DOHH2 (cell line): ENCODE data around the gene KCNN1.
"Not testable (repeated sequence)": the region's sequence is repeated elsewhere in the genome, so short reads cannot be mapped to it uniquely, and the experiment has no call there.

Experiments used
- H3F3A ChIP-seq: fragments of 200-600 bp; sonication (generic), shearing (Covaris generic); 2 replicates; pipeline ENCODE4 v1.6.0; 2016; ENCODE audit warnings: antibody characterized with exemption, mild to moderate bottlenecking; ENCODE audit not compliant: control insufficient read depth, insufficient read depth
- H3K27ac ChIP-seq: fragments of 200-600 bp; sonication (generic); 2 replicates; pipeline ENCODE4 v1.5.1; 2014; ENCODE audit warnings: low read depth, mild to moderate bottlenecking, low read length, moderate library complexity
- H3K27me3 ChIP-seq: fragments of 200-600 bp; sonication (generic); 2 replicates; pipeline ENCODE4 v1.6.1; 2014; ENCODE audit warnings: mild to moderate bottlenecking, low read length, mixed read lengths; ENCODE audit not compliant: control insufficient read depth
- H3K36me3 ChIP-seq: fragments of 200-600 bp; sonication (generic); 2 replicates; pipeline ENCODE4 v1.6.1; 2014; ENCODE audit warnings: mild to moderate bottlenecking, low read length, moderate library complexity, mixed read lengths; ENCODE audit not compliant: control insufficient read depth
- H3K4me1 ChIP-seq: fragments of 200-600 bp; sonication (generic); 2 replicates; pipeline ENCODE4 v1.6.1; 2014; ENCODE audit warnings: mild to moderate bottlenecking, low read length, mixed read lengths; ENCODE audit not compliant: control insufficient read depth
- H3K4me2 ChIP-seq: fragments of 200-600 bp; sonication (generic); 2 replicates; pipeline ENCODE4 v1.6.0; 2014; ENCODE audit warnings: mild to moderate bottlenecking, low read length, moderate library complexity
- H3K4me3 ChIP-seq: fragments of 200-600 bp; sonication (generic); 2 replicates; pipeline ENCODE4 v1.5.1; 2014; ENCODE audit warnings: mild to moderate bottlenecking, low read length, mixed read lengths
- H3K79me2 ChIP-seq: fragments of 200-600 bp; sonication (generic); 2 replicates; pipeline ENCODE4 v1.6.1; 2014; ENCODE audit warnings: mild to moderate bottlenecking, low read length, mixed read lengths; ENCODE audit not compliant: control insufficient read depth
- H3K9me2 ChIP-seq: fragments of 200-600 bp; sonication (generic); replicated peaks from 2 replicates; pipeline ENCODE4 v1.6.1; 2014; ENCODE audit warnings: mild to moderate bottlenecking, low read length, mixed read lengths; ENCODE audit not compliant: control insufficient read depth
- H3K9me3 ChIP-seq: fragments of 200-600 bp; sonication (generic); 2 replicates; pipeline ENCODE4 v1.6.1; 2014; ENCODE audit warnings: antibody characterized with exemption, low read length, mixed read lengths; ENCODE audit not compliant: control insufficient read depth, insufficient read depth
- H4K20me1 ChIP-seq: fragments of 200-600 bp; sonication (generic); 2 replicates; pipeline ENCODE4 v1.6.0; 2014; ENCODE audit warnings: low read depth, mild to moderate bottlenecking, antibody characterized with exemption, low read length, moderate library complexity; ENCODE audit not compliant: control insufficient read depth, insufficient read depth
- CTCF ChIP-seq: fragments of 200-600 bp; sonication (generic); IDR thresholded peaks from one replicate; pipeline ENCODE4 v1.5.1; 2014; ENCODE audit warnings: antibody characterized with exemption, mild to moderate bottlenecking, low read depth, low read length; ENCODE audit not compliant: poor library complexity, severe bottlenecking
- EZH2phosphoT487 ChIP-seq: fragments of 200-600 bp; sonication (generic); IDR thresholded peaks from 2 replicates; pipeline ENCODE4 v1.6.1; 2017; ENCODE audit warnings: borderline replicate concordance, mild to moderate bottlenecking, antibody characterized with exemption, low read length, moderate library complexity, mixed read lengths

The KCNN1 gene

GRCh38 chr19:18029617-18030338 lies 62.9 kb downstream of the KCNN1 start:
- H3K9me3 ChIP-seq: no peaks in the 10 kb centered on the region
- H3K4me3 ChIP-seq: no peak overlapping the region
- no peaks in the 10 kb centered on the region for H4K20me1 ChIP-seq
- H3K79me2 ChIP-seq: no peaks in the 10 kb centered on the region
- H3K4me2 ChIP-seq: no peak overlapping the region
- no peaks in the 10 kb centered on the region for H3K36me3 ChIP-seq
- peaks cover 5% of the 10 kb centered on the region for H3F3A ChIP-seq
- H3K27me3 ChIP-seq: no peaks in the 10 kb centered on the region
- peaks cover 10% of the 10 kb centered on the region for H3K4me1 ChIP-seq
- H3K27ac ChIP-seq: no peak overlapping the region
- H3K9me2 ChIP-seq: no peaks in the 10 kb centered on the region
- no peak for TF ChIP-seq EZH2phosphoT487
- TF ChIP-seq CTCF: no peak

- not testable (repeated sequence) for H4K20me1 ChIP-seq, H3K27me3 ChIP-seq, H3K36me3 ChIP-seq, H3K4me2 ChIP-seq, H3K79me2 ChIP-seq, H3K4me3 ChIP-seq, H3K9me2 ChIP-seq, H3K9me3 ChIP-seq, H3K27ac ChIP-seq, H3F3A ChIP-seq, H3K4me1 ChIP-seq
Observed at GRCh38 chr19:18031401-18031800, 64.5 kb downstream of the KCNN1 start.

GRCh38 chr19:18032102-18032501 lies 65.2 kb downstream of the KCNN1 start:
- not testable (repeated sequence) for H3K9me3 ChIP-seq, H3K4me2 ChIP-seq, H3K27ac ChIP-seq, H3F3A ChIP-seq, H4K20me1 ChIP-seq, H3K4me3 ChIP-seq, H3K9me2 ChIP-seq, H3K4me1 ChIP-seq, H3K36me3 ChIP-seq, H3K27me3 ChIP-seq, H3K79me2 ChIP-seq

GRCh38 chr19:18041054-18041453 lies 74.1 kb downstream of the KCNN1 start:
- no peaks in the 10 kb centered on the region for H3K9me3 ChIP-seq
- no peaks in the 10 kb centered on the region for H3K79me2 ChIP-seq
- no peak for TF ChIP-seq CTCF
- TF ChIP-seq EZH2phosphoT487: no peak
- H3K27me3 ChIP-seq: 0 out of 2 replicates have a peak, but pooled peaks cover 2% of the 10 kb centered on the region
- H3K4me2 ChIP-seq: no peak overlapping the region
- peaks cover 5% of the 10 kb centered on the region; the same call in 1 of the 2 replicates for H3F3A ChIP-seq
- no peaks in the 10 kb centered on the region for H3K9me2 ChIP-seq
- H3K27ac ChIP-seq: no peak overlapping the region
- H3K4me1 ChIP-seq: peaks cover 23% of the 10 kb centered on the region
- H3K4me3 ChIP-seq: no peak overlapping the region
- H3K36me3 ChIP-seq: no peaks in the 10 kb centered on the region
- no peaks in the 10 kb centered on the region for H4K20me1 ChIP-seq
